ENCODE data around the gene AP3S2.
A peak's percentile ranks its signal among the peaks of the same experiment; 100 is the strongest.

The AP3S2 gene

DNA sequence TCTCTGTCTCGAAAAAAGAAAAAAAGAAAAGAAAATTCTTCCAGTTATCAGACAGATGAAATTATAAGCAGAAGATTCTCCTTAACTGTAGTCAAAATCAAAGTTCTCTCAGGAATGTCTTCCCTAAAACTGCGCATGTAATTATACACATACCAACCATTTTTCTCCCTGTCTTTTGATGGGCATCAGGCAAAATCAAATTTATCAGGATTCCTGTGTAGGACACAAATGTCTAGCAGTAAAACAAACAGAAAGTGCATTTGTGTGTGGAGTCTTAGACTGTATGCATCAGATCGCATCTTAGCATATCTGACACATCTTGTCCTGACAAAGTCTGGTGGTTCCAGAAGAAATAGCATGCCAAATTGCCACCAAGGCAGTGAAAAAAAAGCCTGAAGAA, 22.9 kb upstream of the AP3S2 start:
- no peak for DNase-seq (ENCODE audit: extremely low read depth, insufficient read length)
- no peak overlapping the region for H3K4me3 ChIP-seq (replicated peaks; ENCODE audit: low read depth, low read length)
- H3K36me3 ChIP-seq (ENCODE audit: control insufficient read depth, insufficient read depth, low read length), result no peaks in the 10 kb centered on the region
- H3K27me3 ChIP-seq (replicated peaks; ENCODE audit: control insufficient read depth, insufficient read depth, low read length), result no peaks in the 10 kb centered on the region
- TF ChIP-seq, protein P1, sequence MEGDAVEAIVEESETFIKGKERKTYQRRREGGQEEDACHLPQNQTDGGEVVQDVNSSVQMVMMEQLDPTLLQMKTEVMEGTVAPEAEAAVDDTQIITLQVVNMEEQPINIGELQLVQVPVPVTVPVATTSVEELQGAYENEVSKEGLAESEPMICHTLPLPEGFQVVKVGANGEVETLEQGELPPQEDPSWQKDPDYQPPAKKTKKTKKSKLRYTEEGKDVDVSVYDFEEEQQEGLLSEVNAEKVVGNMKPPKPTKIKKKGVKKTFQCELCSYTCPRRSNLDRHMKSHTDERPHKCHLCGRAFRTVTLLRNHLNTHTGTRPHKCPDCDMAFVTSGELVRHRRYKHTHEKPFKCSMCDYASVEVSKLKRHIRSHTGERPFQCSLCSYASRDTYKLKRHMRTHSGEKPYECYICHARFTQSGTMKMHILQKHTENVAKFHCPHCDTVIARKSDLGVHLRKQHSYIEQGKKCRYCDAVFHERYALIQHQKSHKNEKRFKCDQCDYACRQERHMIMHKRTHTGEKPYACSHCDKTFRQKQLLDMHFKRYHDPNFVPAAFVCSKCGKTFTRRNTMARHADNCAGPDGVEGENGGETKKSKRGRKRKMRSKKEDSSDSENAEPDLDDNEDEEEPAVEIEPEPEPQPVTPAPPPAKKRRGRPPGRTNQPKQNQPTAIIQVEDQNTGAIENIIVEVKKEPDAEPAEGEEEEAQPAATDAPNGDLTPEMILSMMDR (IDR thresholded peaks at IDR 0.05; ENCODE audit: insufficient read depth, low read length, poor library complexity, severe bottlenecking), result no peak

DNA sequence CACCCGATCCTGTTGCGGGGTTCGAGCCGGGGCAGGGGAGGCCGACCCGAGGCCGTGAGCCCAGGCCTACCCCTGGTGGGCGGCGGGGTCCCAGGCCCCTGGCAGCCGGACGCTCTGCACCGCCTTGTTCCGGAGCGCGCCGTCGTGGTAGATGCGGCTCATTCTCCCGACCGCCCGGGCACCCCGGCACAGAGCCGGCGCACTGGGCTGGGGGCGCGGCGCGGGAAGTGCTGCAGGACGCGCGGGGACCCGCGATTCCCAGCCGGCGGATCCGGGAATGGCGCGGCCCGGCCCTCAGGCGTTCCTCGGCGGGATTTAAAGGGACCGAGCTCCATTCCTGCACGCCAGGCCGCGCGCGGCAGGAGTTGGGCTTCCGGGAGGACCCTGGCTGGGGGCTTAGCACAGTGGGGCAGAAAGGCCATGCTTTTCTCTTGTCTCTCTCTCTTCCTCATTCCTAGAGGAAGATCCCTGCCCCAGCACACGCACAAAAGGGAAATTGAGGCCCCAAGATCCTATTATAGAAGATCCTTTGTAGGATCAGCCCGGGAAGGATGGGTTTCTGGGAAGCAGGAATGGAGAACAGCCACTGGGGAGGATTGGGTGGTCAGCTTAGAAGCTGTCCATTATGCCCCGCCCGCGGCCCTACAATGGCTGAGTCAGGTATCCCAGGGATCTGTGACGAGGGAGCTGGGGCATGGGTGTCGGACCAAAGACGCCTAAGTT, 19.0 kb upstream of the AP3S2 start, which contains the start of gene ARPIN:
Gene ARPIN, minus strand, starts transcription at position 279 of the 723 bp plus-strand sequence. Its CDS starts 117 bp downstream, at position 162.
- Histone ChIP-seq H3K4me3 (replicated peaks; ENCODE audit: low read depth, low read length) (peak within 1 kb of the TSS; percentile 14; the same call in 1 of the 2 replicates), H3K27me3 (replicated peaks; ENCODE audit: control insufficient read depth, insufficient read depth, low read length) (no peaks in the 10 kb centered on the region), H3K36me3 (ENCODE audit: control insufficient read depth, insufficient read depth, low read length) (no peaks in the 10 kb centered on the region)
- TF ChIP-seq, protein P1 (IDR thresholded peaks at IDR 0.05; ENCODE audit: insufficient read depth, low read length, poor library complexity, severe bottlenecking), result no peak
- no peak for DNase-seq (ENCODE audit: extremely low read depth, insufficient read length)

DNA sequence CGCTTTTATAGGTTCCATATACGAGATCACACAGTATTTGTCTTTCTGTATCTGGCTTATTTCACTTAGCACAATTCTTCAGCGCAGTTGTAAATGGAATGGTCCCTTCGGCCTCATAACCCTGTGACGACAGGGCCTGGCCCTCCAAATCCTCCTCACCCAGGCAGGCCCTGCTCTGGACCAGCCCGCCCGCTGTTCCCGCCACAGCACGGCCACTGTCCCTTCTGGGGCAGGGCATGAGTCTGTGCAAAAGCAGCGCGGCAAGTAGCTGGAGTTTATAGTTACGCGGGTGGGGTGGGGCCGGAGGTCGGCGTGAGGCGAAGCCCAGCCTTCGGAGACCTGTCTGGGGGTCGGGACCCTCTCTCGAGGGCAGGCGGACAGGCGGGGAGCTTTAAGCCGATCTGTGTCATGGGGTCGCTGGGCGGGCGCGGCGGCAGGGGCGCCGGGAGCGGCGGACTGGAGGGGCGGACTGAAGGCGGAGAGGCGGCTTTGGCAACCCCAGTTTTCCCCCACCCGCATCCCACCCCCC, 18.4 kb upstream of the AP3S2 start:
- H3K27me3 ChIP-seq (replicated peaks; ENCODE audit: control insufficient read depth, insufficient read depth, low read length), result no peaks in the 10 kb centered on the region
- TF ChIP-seq, protein P1 (IDR thresholded peaks at IDR 0.05; ENCODE audit: insufficient read depth, low read length, poor library complexity, severe bottlenecking), result no peak
- no peak for DNase-seq (ENCODE audit: extremely low read depth, insufficient read length)
- no peak overlapping the region for H3K4me3 ChIP-seq (replicated peaks; ENCODE audit: low read depth, low read length)
- H3K36me3 ChIP-seq (ENCODE audit: control insufficient read depth, insufficient read depth, low read length), result no peaks in the 10 kb centered on the region

DNA sequence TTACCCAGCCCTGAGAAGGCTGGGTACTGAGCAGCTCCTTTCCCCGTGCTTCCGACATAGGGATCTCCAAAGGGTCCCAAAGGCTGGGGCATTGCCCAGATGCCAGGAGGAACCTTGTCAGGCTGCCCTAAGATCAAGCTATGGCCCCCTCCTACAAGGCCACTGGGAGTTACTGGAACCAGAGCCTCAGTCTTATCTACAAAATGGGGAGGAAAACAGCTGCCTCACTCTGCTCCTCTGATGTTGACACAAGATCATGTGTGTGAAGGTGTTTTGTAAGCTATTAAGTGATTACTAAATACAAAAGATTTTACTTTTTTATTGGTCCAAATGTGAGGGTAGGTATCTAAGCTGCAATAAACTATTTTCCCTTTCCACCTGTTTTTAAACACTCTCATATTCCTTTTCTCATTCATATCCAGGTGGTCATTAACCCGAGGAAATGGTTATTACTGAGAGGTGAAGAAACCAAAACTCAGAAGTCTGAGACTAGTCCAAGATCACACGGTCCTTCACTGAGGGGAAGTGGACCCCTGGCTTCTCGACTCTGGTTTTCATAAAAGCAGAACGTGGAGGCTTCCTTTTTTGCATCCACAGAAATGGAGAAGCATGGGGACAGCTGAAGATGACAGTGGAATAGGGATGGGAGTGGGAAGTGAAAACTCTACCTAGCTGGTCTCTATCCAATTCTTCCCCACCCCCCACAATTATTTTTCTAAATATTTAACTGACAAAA, 17.3 kb upstream of the AP3S2 start:
- TF ChIP-seq, protein P1 (IDR thresholded peaks at IDR 0.05; ENCODE audit: insufficient read depth, low read length, poor library complexity, severe bottlenecking), result no peak
- no peak for DNase-seq (ENCODE audit: extremely low read depth, insufficient read length)
- H3K27me3 ChIP-seq (replicated peaks; ENCODE audit: control insufficient read depth, insufficient read depth, low read length), result no peaks in the 10 kb centered on the region
- H3K36me3 ChIP-seq (ENCODE audit: control insufficient read depth, insufficient read depth, low read length), result no peaks in the 10 kb centered on the region
- H3K4me3 ChIP-seq (replicated peaks; ENCODE audit: low read depth, low read length), result no peak overlapping the region

DNA sequence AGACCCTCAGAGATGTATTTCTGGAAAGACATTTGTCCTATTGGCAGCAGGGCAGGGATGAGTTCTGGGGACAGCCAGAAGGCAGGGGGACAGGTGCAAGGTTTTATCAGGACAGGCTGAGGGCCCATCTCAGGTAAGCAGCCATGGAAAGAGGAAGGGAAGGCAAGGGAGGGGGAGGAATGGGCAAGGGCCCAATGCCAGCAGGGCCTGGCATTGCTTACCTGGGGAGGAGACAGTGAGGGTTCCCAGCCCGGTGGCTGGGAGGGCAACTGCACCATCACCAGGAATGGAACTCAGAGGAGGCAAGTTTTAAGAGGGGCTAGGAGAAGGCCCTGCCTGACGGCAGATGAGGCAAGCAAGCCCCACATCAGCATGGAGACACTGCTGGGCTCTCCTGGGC, 15.8 kb upstream of the AP3S2 start:
- H3K4me3 ChIP-seq (replicated peaks; ENCODE audit: low read depth, low read length), result no peak overlapping the region
- TF ChIP-seq, protein P1 (IDR thresholded peaks at IDR 0.05; ENCODE audit: insufficient read depth, low read length, poor library complexity, severe bottlenecking), result no peak
- DNase-seq (ENCODE audit: extremely low read depth, insufficient read length), result no peak
- H3K27me3 ChIP-seq (replicated peaks; ENCODE audit: control insufficient read depth, insufficient read depth, low read length), result no peaks in the 10 kb centered on the region
- H3K36me3 ChIP-seq (ENCODE audit: control insufficient read depth, insufficient read depth, low read length), result no peaks in the 10 kb centered on the region

All from GM06990 (cell line).